Stimulated activated CD8-positive, alpha-beta memory T cell treated with anti-CD3 and anti-CD28 coated beads, Interleukin-7, amount 100 ng/mL, for 1 hour (primary cell): ENCODE measurements around the gene DPP10.

Experiments
- DNase-seq, 2 donors: peaks; one replicate each; pipeline ENCODE4 v3.0.0-alpha.2; 2020; ENCODE audit warnings: low read depth in 2 of 2

Gene DPP10

GRCh38 chr2:114609203-114609602 is 166.8 kb downstream of the DPP10 start:
- no peak for DNase-seq

GRCh38 chr2:114609801-114610200 is 167.4 kb downstream of the DPP10 start:
- DNase-seq: no peak

DNA sequence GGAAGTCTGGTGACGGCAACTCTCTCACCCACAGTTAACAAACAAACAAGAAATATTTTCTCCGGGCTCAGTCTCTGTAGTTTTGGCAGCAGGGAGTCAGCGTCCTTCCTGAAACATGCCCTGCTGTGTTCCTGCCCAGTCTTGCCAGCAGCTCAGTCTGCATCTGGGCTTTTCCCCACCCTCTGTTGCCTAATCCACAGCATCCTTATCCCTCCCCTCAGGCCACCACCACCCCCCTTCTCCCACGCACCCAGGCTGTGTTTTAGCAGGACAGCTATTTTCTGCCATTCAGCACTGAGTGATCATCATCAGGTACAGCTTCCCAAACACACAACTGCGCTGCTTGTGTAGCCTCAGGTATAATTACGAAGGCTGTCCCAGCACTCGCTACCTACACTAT is 168.2 kb downstream of the DPP10 start:
- DNase-seq: no peak

GRCh38 chr2:114614592-114614991 is 172.2 kb downstream of the DPP10 start:
- no peak for DNase-seq

- no peak for DNase-seq
These were observed 186.0 kb downstream of the DPP10 start for GRCh38 chr2:114628481-114628880.

- no peak for DNase-seq
These were observed 188.7 kb downstream of the DPP10 start for GRCh38 chr2:114631146-114631545.

GRCh38 chr2:114642166-114642770 is 199.8 kb downstream of the DPP10 start:
- no peak for DNase-seq

DNA sequence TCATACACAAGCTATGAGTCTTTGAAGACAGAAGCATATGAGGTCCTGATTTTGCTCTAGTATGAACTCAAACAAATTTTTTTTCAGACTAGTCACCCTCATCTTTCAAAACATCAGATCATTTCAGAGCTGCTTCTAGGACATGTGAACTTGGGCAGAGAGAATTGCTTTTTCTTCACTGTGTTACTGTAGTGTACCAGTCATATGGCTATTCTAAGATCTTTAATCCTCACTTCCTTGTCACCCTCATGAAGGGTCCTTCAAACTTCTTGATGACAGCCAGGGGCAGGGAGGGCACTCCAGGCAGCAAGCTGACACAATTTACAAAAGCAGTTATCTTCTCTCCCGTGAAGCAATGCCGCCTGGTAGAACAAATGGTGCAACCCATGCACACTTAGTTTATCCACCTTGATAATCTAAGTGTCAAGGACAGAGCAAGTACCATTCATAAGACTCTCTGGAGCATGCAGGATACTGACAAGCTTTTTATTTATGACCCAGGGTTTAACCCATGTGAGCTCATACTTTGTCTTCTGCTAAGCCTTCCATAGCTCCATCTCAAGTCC is 200.6 kb downstream of the DPP10 start:
- DNase-seq: no peak

DNA sequence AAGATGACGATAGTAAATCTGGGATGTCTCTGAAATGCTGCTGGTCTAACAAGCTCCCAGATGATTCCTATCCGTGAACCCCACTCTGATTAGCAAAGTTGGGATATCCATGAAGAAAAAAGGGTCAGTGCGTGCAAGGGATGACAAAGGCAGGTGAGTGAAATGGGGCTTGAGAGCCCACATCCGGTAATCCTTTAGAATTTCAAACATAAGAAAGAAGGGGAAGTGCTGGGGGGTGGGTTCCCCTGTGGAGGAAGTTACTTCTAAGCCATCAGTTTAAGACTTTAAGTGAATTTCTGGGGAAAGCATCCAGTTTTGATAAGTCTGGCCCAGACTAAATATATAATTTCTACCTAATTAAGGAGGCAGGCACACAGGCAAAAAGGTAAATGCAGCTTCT is 209.5 kb downstream of the DPP10 start:
- DNase-seq: no peak

- DNase-seq: no peak
These were observed 217.4 kb downstream of the DPP10 start for GRCh38 chr2:114659880-114660279.

DNA sequence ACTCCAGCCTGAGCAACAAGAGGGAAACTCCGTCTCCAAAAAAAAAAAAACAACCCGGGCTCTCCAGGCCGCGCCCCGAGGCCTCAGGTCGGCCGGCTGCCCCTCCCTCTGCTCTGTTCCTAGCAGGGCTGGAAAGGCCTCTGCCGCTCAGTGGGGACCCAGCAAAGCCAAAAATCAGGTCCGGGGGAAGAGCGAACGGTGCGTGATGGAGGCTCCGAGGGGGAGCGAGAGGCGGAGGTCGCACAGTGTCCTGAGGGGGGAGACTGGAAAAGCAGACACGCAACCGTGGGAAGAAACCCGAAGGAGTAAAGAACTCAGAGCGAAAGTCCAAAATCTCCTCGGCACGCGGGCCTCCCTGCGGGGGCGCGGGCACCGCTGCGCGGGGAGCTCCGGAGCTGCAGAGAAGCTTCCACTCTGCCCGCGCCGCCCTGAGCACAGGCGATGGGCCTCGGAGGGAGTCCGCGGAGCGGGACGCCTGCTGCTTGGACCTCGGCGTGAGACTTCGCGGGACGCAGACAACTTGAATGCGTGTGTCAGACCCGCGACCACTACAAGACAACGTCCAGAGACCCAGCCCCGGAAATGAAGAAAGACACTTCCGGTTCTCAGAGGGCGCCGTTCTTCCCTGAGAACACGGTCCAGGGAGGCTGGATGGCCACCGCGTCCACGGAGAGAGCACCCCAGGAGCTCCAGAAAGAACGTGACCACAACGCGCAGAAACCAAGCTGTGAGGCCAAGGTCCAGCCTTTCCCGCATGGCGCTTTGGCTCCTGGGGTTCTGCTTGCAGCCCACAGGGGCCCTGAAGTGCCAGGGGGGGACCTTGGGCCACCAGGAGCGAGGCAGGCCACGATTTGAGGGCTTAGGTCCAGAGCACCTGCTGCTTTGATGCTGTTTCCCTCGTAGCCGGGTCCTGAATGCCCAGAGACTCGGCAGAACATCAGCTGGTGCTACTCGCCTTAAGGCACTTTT is 219.8 kb downstream of the DPP10 start:
- DNase-seq: no peak

GRCh38 chr2:114668415-114668814 is 226.0 kb downstream of the DPP10 start:
- DNase-seq: no peak

GRCh38 chr2:114683251-114683650 is 240.8 kb downstream of the DPP10 start:
- DNase-seq: no peak

- DNase-seq: no peak
These were observed 242.0 kb downstream of the DPP10 start for GRCh38 chr2:114684403-114684802.

- no peak for DNase-seq
These were observed 242.7 kb downstream of the DPP10 start for GRCh38 chr2:114685102-114685501.

DNA sequence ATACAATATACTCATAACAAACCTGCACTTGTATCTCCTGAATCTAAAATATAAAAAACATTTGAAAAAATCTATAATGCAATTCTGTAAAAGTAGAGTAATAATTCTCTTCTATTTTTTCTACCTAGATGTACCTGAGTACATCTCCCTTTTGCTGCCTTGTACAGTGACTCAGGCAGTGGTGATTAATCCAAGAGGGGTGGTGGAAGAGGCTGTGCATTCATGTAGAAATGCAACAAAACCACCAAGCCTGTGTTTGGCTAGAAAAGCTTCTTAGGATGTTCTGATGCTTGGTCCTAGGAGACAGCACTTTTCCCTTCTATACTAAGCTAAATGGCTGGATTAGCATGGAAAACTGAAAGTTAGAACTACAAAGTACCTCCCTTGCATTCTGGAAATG is 245.8 kb downstream of the DPP10 start:
- no peak for DNase-seq

- DNase-seq: no peak
These were observed 256.1 kb downstream of the DPP10 start for GRCh38 chr2:114698520-114698919.

- no peak for DNase-seq
These were observed 257.0 kb downstream of the DPP10 start for GRCh38 chr2:114699423-114699944.

DNA sequence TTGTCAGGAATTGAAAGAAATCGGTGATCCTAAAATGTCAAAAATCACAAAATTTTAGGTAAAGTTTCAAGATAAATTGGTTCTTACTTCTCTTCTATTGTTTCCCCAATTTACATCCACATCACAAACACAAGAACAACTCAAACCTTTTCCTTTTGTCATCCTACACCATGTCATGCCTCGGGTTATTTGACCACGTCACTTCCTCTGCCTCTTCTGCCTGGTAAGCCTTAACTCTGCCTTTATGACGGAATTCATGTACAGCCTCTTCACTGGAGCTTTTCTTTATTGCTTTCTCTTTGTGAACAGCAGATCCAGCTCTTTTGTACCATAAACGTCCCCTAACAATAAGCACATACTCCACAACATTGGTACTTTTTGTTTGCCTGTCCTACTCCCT is 258.0 kb downstream of the DPP10 start:
- DNase-seq: no peak

GRCh38 chr2:114709936-114710850 is 267.8 kb downstream of the DPP10 start:
- DNase-seq: no peak

- DNase-seq: no peak
These were observed 271.9 kb downstream of the DPP10 start for GRCh38 chr2:114714313-114714712.

- no peak for DNase-seq
These were observed 274.6 kb downstream of the DPP10 start for GRCh38 chr2:114717049-114717448.
